Measurements from ENCODE around the gene ZFHX3. TPM values are rescaled to one million over a fixed set of nuclear protein-coding genes. Genes with fewer than 3 reads are reported as not detected.
A peak's percentile ranks its signal among the peaks of the same experiment; 100 is the strongest.

Gene ZFHX3
- total RNA-seq, 1 experiment from 2014 or later = 13.6 TPM

DNA sequence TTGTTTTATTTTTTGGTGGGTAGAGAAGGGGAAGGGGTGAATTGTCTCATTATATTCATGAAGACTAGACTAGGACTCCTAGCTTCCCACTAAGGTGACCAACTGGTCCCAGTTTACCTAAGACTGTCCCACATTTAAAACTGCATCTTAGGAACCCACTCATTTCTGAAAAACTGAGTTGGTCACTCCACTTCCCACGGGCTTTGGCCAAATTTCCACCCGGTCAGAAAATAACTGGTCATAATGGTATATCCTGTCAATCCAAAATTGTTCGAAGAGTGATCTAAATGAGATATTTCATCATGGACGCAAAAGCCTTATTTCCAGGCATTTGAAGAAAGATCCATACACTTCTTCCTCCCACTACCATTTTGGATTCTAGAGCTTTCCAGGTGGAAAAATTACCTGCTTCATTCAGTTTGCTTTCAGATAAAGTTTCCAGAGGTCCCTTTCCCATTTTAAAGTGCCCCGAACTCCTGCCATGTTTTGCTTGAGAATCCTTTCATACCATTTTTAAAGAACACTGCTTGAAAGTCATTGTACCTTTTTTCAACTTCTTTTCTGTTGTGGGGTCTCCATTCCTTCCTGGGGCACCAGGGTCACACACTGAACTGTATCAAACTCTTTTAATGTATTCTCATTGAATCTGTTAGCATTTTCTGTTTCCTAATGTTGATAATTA, 21.8 kb upstream of the ZFHX3 start:
- Mint-ChIP-seq H3K27me3 (ENCODE audit: unreplicated experiment) (peaks cover 21% of the 10 kb centered on the region), H3K4me1 (ENCODE audit: low read depth, unreplicated experiment) (peaks cover 44% of the 10 kb centered on the region), H3K27ac (ENCODE audit: unreplicated experiment) (peak overlapping the region; percentile 84), H3K36me3 (ENCODE audit: insufficient read depth, unreplicated experiment) (peaks cover 28% of the 10 kb centered on the region), H3K9me3 (ENCODE audit: low read depth, unreplicated experiment) (no peaks in the 10 kb centered on the region), H3K4me3 (ENCODE audit: low read depth, unreplicated experiment) (peak overlapping the region; percentile 62)
- intact Hi-C loops (cut with micrococcal nuclease; ENCODE audit: unreplicated experiment) = loop anchor here (2.0 kb wide), 1 partner anchor 15 kb away; no protein-coding TSS in a partner anchor
- CTCF ChIA-PET = interaction anchor here (0.6 to 1.5 kb wide), 3 partner anchors 13 to 465 kb away, joined by 3 to 5 read pairs (median 3); no protein-coding TSS in a partner anchor
- TSS peak; percentile 88 for BruUV-seq (replicated peaks)
- no peak for DNase-seq
- TF ChIP-seq, protein P1, sequence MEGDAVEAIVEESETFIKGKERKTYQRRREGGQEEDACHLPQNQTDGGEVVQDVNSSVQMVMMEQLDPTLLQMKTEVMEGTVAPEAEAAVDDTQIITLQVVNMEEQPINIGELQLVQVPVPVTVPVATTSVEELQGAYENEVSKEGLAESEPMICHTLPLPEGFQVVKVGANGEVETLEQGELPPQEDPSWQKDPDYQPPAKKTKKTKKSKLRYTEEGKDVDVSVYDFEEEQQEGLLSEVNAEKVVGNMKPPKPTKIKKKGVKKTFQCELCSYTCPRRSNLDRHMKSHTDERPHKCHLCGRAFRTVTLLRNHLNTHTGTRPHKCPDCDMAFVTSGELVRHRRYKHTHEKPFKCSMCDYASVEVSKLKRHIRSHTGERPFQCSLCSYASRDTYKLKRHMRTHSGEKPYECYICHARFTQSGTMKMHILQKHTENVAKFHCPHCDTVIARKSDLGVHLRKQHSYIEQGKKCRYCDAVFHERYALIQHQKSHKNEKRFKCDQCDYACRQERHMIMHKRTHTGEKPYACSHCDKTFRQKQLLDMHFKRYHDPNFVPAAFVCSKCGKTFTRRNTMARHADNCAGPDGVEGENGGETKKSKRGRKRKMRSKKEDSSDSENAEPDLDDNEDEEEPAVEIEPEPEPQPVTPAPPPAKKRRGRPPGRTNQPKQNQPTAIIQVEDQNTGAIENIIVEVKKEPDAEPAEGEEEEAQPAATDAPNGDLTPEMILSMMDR (IDR thresholded peaks at IDR 0.05; ENCODE audit: unreplicated experiment) = no peak

- peaks cover 44% of the 10 kb centered on the region for H3K4me1 Mint-ChIP-seq (ENCODE audit: low read depth, unreplicated experiment)
- BruUV-seq (replicated peaks) = TSS peak; percentile 79
- CTCF ChIA-PET = interaction anchor here (0.6 to 1.5 kb wide), 3 partner anchors 12 to 108 kb away, joined by 3 to 5 read pairs (median 3); no protein-coding TSS in a partner anchor
- intact Hi-C loops (cut with micrococcal nuclease; ENCODE audit: unreplicated experiment) = loop anchor here (2.0 kb wide), 1 partner anchor 14 kb away; no protein-coding TSS in a partner anchor
- H3K27me3 Mint-ChIP-seq (ENCODE audit: unreplicated experiment) = peaks cover 30% of the 10 kb centered on the region
- H3K9me3 Mint-ChIP-seq (ENCODE audit: low read depth, unreplicated experiment) = no peaks in the 10 kb centered on the region
- TF ChIP-seq, protein P1 (IDR thresholded peaks at IDR 0.05; ENCODE audit: unreplicated experiment) = no peak
- H3K4me3 Mint-ChIP-seq (ENCODE audit: low read depth, unreplicated experiment) = peak overlapping the region; percentile 41
- DNase-seq = peak; percentile 66
- H3K27ac Mint-ChIP-seq (ENCODE audit: unreplicated experiment) = peak overlapping the region; percentile 84
- H3K36me3 Mint-ChIP-seq (ENCODE audit: insufficient read depth, unreplicated experiment) = peaks cover 28% of the 10 kb centered on the region
Measured at GRCh38 chr16:73068541-73069401, 20.8 kb upstream of the ZFHX3 start.

GRCh38 chr16:73067671-73068540, 20.0 kb upstream of the ZFHX3 start:
- H3K4me1 Mint-ChIP-seq (ENCODE audit: low read depth, unreplicated experiment) = peaks cover 44% of the 10 kb centered on the region
- H3K9me3 Mint-ChIP-seq (ENCODE audit: low read depth, unreplicated experiment) = no peaks in the 10 kb centered on the region
- H3K36me3 Mint-ChIP-seq (ENCODE audit: insufficient read depth, unreplicated experiment) = peaks cover 28% of the 10 kb centered on the region
- no peak for DNase-seq
- TF ChIP-seq, protein P1 (IDR thresholded peaks at IDR 0.05; ENCODE audit: unreplicated experiment) = no peak
- no TSS peak for BruUV-seq (replicated peaks)
- intact Hi-C loops (cut with micrococcal nuclease; ENCODE audit: unreplicated experiment) = loop anchor here (2.0 kb wide), 1 partner anchor 13 kb away; no protein-coding TSS in a partner anchor
- CTCF ChIA-PET = interaction anchor here (0.5 to 1.5 kb wide), 3 partner anchors 11 to 21 kb away, joined by 3 to 5 read pairs (median 3); no protein-coding TSS in a partner anchor
- H3K27me3 Mint-ChIP-seq (ENCODE audit: unreplicated experiment) = peaks cover 39% of the 10 kb centered on the region
- peak overlapping the region; percentile 84 for H3K27ac Mint-ChIP-seq (ENCODE audit: unreplicated experiment)
- H3K4me3 Mint-ChIP-seq (ENCODE audit: low read depth, unreplicated experiment) = peak overlapping the region; percentile 41
